Measurements from ENCODE around the gene MVB12B.

Gene MVB12B

GRCh38 chr9:126361810-126362238 is 35.2 kb downstream of the MVB12B start:
- no peak overlapping the region for H3K27ac ChIP-seq (ENCODE audit: low read depth, low read length)
- no peak overlapping the region for H3K9ac ChIP-seq (ENCODE audit: low read length in 5 of 5)
- peaks cover 3 to 27% (median 14%) of the 10 kb centered on the region in 5 donors for H3K9me3 ChIP-seq (ENCODE audit: control insufficient read depth in 5 of 5, low read length in 5 of 5)
- H3K27me3 ChIP-seq (ENCODE audit: control insufficient read depth in 5 of 5, insufficient read depth in 4 of 5, low read length in 5 of 5), result no peaks in the 10 kb centered on the region
- H3K4me1 ChIP-seq (ENCODE audit: control insufficient read depth in 5 of 5, insufficient read depth in 5 of 5, low read length in 5 of 5), result peaks cover 0 to 4% (median 0%) of the 10 kb centered on the region in 5 donors
- H3K36me3 ChIP-seq (ENCODE audit: control insufficient read depth in 5 of 5, insufficient read depth in 5 of 5, low read length in 5 of 5), result peaks cover 0 to 3% (median 0%) of the 10 kb centered on the region in 5 donors
- no peak overlapping the region for H3K4me3 ChIP-seq (ENCODE audit: low read depth in 1 of 5, low read length in 5 of 5)

DNA sequence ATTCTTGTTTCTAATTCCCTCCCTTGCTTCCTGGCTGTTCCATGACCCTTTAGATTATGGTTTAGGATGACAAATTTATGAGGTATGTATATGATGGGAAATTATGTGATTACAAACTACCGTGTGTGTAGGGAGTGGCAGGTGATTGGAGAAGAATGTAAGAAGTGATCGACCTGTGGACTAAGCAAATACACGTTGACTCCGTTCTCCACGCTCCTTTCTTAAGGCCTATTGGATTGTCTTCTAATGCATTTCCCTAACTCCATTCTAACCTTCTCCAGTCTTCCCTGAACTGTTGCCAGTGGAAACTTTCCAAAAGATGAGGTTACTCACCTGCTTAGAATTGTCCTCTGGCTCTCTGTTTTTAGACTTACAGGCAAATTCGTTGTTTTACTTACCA is 36.6 kb downstream of the MVB12B start:
- Histone ChIP-seq H3K9ac (ENCODE audit: low read length in 5 of 5) (no peak overlapping the region), H3K9me3 (ENCODE audit: control insufficient read depth in 5 of 5, low read length in 5 of 5) (peaks cover 3 to 24% (median 14%) of the 10 kb centered on the region in 5 donors), H3K27me3 (ENCODE audit: control insufficient read depth in 5 of 5, insufficient read depth in 4 of 5, low read length in 5 of 5) (no peaks in the 10 kb centered on the region), H3K36me3 (ENCODE audit: control insufficient read depth in 5 of 5, insufficient read depth in 5 of 5, low read length in 5 of 5) (peaks cover 0 to 9% (median 0%) of the 10 kb centered on the region in 5 donors), H3K4me3 (ENCODE audit: low read depth in 1 of 5, low read length in 5 of 5) (no peak overlapping the region), H3K4me1 (ENCODE audit: control insufficient read depth in 5 of 5, insufficient read depth in 5 of 5, low read length in 5 of 5) (peaks cover 0 to 7% (median 0%) of the 10 kb centered on the region in 5 donors), H3K27ac (ENCODE audit: low read depth, low read length) (no peak overlapping the region)

DNA sequence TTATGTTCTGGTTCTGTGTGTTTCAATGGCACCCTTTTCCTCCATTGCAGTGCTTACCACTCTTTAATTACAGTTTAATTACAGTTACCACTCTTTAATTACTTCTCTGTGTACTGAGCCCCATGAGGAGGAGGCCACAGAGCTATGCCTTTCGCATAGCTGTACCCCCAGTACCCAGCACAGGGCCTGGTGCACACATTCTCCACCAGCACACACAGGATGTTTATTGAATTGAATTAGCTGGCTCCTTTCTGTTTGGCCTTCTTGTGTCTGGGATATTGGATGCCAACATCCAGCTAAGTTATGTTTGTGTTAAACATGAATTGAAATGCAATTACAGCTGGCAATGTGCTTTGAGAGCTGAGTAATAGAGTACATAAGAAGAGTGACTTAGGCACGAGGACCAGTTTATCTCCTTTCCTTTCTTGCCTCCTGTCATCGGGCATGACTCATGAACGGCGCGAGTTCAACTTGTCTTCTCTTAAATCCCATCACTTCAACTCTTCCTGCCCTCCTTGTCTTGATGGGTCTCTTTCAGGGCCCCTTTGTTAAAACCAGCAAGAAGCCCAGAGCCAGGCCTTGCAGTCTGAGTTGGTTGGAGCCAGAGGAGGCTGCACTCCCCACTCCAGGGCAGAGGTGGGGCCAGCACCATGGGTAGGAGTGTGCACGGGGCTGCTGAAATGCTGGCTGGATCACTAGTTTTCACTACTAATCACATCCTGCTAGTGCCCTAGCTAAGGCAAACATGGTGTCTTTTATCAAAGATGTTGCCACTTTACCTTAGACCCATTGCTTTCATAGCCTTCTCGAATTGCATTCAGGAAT is 37.4 kb downstream of the MVB12B start:
- Histone ChIP-seq H3K4me3 (ENCODE audit: low read depth in 1 of 5, low read length in 5 of 5) (no peak overlapping the region), H3K9ac (ENCODE audit: low read length in 5 of 5) (no peak overlapping the region), H3K36me3 (ENCODE audit: control insufficient read depth in 5 of 5, insufficient read depth in 5 of 5, low read length in 5 of 5) (peaks cover 0 to 9% (median 0%) of the 10 kb centered on the region in 5 donors), H3K27ac (ENCODE audit: low read depth, low read length) (no peak overlapping the region), H3K9me3 (ENCODE audit: control insufficient read depth in 5 of 5, low read length in 5 of 5) (peaks cover 3 to 24% (median 14%) of the 10 kb centered on the region in 5 donors), H3K27me3 (ENCODE audit: control insufficient read depth in 5 of 5, insufficient read depth in 4 of 5, low read length in 5 of 5) (no peaks in the 10 kb centered on the region), H3K4me1 (ENCODE audit: control insufficient read depth in 5 of 5, insufficient read depth in 5 of 5, low read length in 5 of 5) (peaks cover 0 to 7% (median 0%) of the 10 kb centered on the region in 5 donors)

DNA sequence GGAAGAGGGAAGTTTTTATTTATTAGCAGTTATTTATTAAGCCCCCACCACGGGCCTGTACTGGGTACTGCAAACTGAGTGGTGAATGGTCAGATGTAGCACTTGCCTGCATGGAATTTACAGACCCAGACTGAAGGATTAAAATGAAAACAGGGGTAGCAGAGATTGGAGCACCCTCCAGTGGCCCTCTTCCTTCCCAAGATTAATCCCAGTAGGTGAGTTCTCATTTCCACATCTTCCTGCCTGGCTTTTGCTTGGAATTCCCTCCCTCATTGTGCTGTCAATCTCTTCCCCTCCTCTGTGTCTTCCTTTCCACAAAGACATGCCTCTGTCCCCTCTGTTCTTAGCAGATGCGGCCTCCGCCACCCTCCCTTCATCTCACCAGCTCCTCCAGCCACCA is 39.2 kb downstream of the MVB12B start:
- peaks cover 0 to 7% (median 0%) of the 10 kb centered on the region in 5 donors for H3K4me1 ChIP-seq (ENCODE audit: control insufficient read depth in 5 of 5, insufficient read depth in 5 of 5, low read length in 5 of 5)
- H3K9me3 ChIP-seq (ENCODE audit: control insufficient read depth in 5 of 5, low read length in 5 of 5), result peaks cover under 1 to 21% (median 14%) of the 10 kb centered on the region in 5 donors
- no peak overlapping the region for H3K4me3 ChIP-seq (ENCODE audit: low read depth in 1 of 5, low read length in 5 of 5)
- peaks cover 0 to 9% (median 0%) of the 10 kb centered on the region in 5 donors for H3K36me3 ChIP-seq (ENCODE audit: control insufficient read depth in 5 of 5, insufficient read depth in 5 of 5, low read length in 5 of 5)
- no peak overlapping the region for H3K9ac ChIP-seq (ENCODE audit: low read length in 5 of 5)
- H3K27me3 ChIP-seq (ENCODE audit: control insufficient read depth in 5 of 5, insufficient read depth in 4 of 5, low read length in 5 of 5), result no peaks in the 10 kb centered on the region
- no peak overlapping the region for H3K27ac ChIP-seq (ENCODE audit: low read depth, low read length)

- Histone ChIP-seq H3K4me1 (ENCODE audit: control insufficient read depth in 5 of 5, insufficient read depth in 5 of 5, low read length in 5 of 5) (peaks cover 0 to 7% (median 0%) of the 10 kb centered on the region in 5 donors), H3K36me3 (ENCODE audit: control insufficient read depth in 5 of 5, insufficient read depth in 5 of 5, low read length in 5 of 5) (peaks cover 0 to 15% (median 2%) of the 10 kb centered on the region in 5 donors), H3K27me3 (ENCODE audit: control insufficient read depth in 5 of 5, insufficient read depth in 4 of 5, low read length in 5 of 5) (no peaks in the 10 kb centered on the region), H3K27ac (ENCODE audit: low read depth, low read length) (no peak overlapping the region), H3K9me3 (ENCODE audit: control insufficient read depth in 5 of 5, low read length in 5 of 5) (peaks cover 0 to 14% (median 12%) of the 10 kb centered on the region in 5 donors), H3K4me3 (ENCODE audit: low read depth in 1 of 5, low read length in 5 of 5) (no peak overlapping the region), H3K9ac (ENCODE audit: low read length in 5 of 5) (no peak overlapping the region)
Measured at GRCh38 chr9:126366366-126367011, 39.9 kb downstream of the MVB12B start.

DNA sequence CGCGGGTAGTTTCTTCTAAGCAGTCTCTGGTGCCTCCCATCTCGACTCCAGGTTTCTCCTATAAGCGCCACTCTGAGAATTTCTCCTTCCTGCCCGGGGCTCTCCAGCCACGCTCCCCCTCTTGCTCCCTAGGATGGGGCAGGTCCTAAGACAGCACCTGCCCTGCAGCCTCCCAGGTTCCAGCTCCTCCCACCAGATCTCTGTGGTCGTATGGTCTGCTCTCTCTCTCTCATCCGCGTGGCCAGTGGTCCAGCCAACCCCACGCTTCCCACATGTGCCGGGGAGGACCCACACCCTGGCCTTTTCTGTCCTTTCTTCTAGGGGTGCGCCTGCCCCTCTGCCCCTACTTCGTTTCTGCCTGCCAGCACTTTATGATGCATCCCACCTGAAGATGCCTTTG is 40.5 kb downstream of the MVB12B start:
- peaks cover 0 to 7% (median 0%) of the 10 kb centered on the region in 5 donors for H3K4me1 ChIP-seq (ENCODE audit: control insufficient read depth in 5 of 5, insufficient read depth in 5 of 5, low read length in 5 of 5)
- no peak overlapping the region for H3K4me3 ChIP-seq (ENCODE audit: low read depth in 1 of 5, low read length in 5 of 5)

DNA sequence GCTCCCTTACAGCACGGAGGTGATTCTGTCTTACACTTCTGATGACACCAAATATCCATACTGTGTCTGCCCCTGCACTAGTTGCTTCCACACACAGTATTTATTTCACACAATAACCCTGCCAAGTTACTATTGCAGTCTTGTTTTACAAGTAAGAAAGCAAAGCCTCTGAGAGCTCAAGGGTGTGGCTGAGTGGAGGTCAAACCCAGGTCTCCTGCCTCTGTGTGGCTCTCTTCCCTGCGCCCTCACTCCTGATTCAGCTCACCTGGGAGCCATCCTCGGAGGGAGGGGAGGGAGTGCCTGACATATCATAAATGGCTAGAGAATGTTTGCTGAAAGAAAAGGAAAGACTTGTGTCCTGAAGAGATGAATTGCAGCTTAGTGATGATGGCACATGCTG is 41.0 kb downstream of the MVB12B start:
- H3K4me1 ChIP-seq (ENCODE audit: control insufficient read depth in 5 of 5, insufficient read depth in 5 of 5, low read length in 5 of 5), result peaks cover 0 to 9% (median 1%) of the 10 kb centered on the region in 5 donors

More for the DNA sequence above, 40.5 kb downstream of the MVB12B start:
- H3K36me3 ChIP-seq (ENCODE audit: control insufficient read depth in 5 of 5, insufficient read depth in 5 of 5, low read length in 5 of 5), result peaks cover 0 to 15% (median 2%) of the 10 kb centered on the region in 5 donors
- peaks cover 0 to 8% (median 7%) of the 10 kb centered on the region in 5 donors for H3K9me3 ChIP-seq (ENCODE audit: control insufficient read depth in 5 of 5, low read length in 5 of 5)
- no peak overlapping the region for H3K9ac ChIP-seq (ENCODE audit: low read length in 5 of 5)
- no peak overlapping the region for H3K27ac ChIP-seq (ENCODE audit: low read depth, low read length)
- no peaks in the 10 kb centered on the region for H3K27me3 ChIP-seq (ENCODE audit: control insufficient read depth in 5 of 5, insufficient read depth in 4 of 5, low read length in 5 of 5)

GRCh38 chr9:126368020-126368419 is 41.4 kb downstream of the MVB12B start:
- Histone ChIP-seq H3K27me3 (ENCODE audit: control insufficient read depth in 5 of 5, insufficient read depth in 4 of 5, low read length in 5 of 5) (no peaks in the 10 kb centered on the region), H3K4me1 (ENCODE audit: control insufficient read depth in 5 of 5, insufficient read depth in 5 of 5, low read length in 5 of 5) (peaks cover 0 to 12% (median 5%) of the 10 kb centered on the region in 5 donors), H3K9me3 (ENCODE audit: control insufficient read depth in 5 of 5, low read length in 5 of 5) (peaks cover 0 to 4% (median 0%) of the 10 kb centered on the region in 5 donors), H3K36me3 (ENCODE audit: control insufficient read depth in 5 of 5, insufficient read depth in 5 of 5, low read length in 5 of 5) (peaks cover 0 to 15% (median 2%) of the 10 kb centered on the region in 5 donors), H3K4me3 (ENCODE audit: low read depth in 1 of 5, low read length in 5 of 5) (no peak overlapping the region), H3K9ac (ENCODE audit: low read length in 5 of 5) (no peak overlapping the region), H3K27ac (ENCODE audit: low read depth, low read length) (no peak overlapping the region)

More for the DNA sequence above, 41.0 kb downstream of the MVB12B start:
- Histone ChIP-seq H3K27me3 (ENCODE audit: control insufficient read depth in 5 of 5, insufficient read depth in 4 of 5, low read length in 5 of 5) (no peaks in the 10 kb centered on the region), H3K4me3 (ENCODE audit: low read depth in 1 of 5, low read length in 5 of 5) (no peak overlapping the region), H3K36me3 (ENCODE audit: control insufficient read depth in 5 of 5, insufficient read depth in 5 of 5, low read length in 5 of 5) (peaks cover 0 to 15% (median 2%) of the 10 kb centered on the region in 5 donors), H3K9ac (ENCODE audit: low read length in 5 of 5) (no peak overlapping the region), H3K9me3 (ENCODE audit: control insufficient read depth in 5 of 5, low read length in 5 of 5) (peaks cover 0 to 4% (median 3%) of the 10 kb centered on the region in 5 donors), H3K27ac (ENCODE audit: low read depth, low read length) (no peak overlapping the region)

DNA sequence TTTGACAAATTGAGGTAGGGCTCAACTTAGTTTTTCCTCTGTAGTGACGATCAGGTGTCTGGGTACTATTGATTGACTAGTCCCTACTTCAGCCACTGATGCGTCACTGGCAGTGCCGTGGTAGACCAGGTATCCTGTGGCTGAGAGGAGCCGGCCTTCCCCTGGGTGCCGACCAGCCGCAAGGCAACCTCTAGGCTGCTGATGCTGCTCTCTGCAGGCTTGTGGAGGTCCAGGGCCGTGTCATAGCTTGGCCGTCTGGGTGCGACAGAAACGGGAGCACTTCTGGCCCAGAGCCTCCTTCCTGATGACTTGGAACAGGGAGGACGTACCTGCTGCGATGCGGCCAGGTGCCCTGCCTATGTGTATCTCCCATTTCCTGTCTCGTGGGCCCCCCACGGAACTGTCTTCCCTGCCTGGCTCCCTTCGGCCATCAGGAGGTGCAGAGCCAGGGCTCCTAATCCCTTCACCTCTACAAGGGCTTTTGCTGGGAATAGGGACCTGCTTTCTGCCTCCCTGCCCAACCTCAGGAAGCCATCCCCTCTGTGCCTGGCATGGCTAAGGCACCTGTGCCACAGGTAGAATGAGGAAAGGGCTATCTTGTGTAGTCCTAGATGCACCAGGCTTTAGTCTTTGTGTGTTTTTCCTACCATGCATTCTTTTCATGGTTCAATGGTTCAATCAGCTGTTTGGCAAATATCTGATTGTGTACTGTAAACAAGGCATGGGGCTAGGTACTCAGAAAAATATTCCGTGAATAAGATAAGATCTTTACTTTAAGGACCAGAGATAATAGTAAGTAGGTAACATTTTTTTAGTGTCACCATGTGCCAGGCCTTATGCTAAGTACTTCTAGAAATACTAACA is 44.6 kb downstream of the MVB12B start:
- Histone ChIP-seq H3K27ac (ENCODE audit: low read depth, low read length) (no peak overlapping the region), H3K9me3 (ENCODE audit: control insufficient read depth in 5 of 5, low read length in 5 of 5) (no peaks in the 10 kb centered on the region), H3K4me3 (ENCODE audit: low read depth in 1 of 5, low read length in 5 of 5) (no peak overlapping the region), H3K9ac (ENCODE audit: low read length in 5 of 5) (no peak overlapping the region), H3K36me3 (ENCODE audit: control insufficient read depth in 5 of 5, insufficient read depth in 5 of 5, low read length in 5 of 5) (peaks cover 0 to 12% (median 2%) of the 10 kb centered on the region in 5 donors), H3K27me3 (ENCODE audit: control insufficient read depth in 5 of 5, insufficient read depth in 4 of 5, low read length in 5 of 5) (no peaks in the 10 kb centered on the region), H3K4me1 (ENCODE audit: control insufficient read depth in 5 of 5, insufficient read depth in 5 of 5, low read length in 5 of 5) (peaks cover 0 to 32% (median 14%) of the 10 kb centered on the region in 5 donors)
